Neural crest cell (in vitro differentiated cells): ENCODE data around the gene PLA2G3. TPM values are rescaled to one million over a fixed set of nuclear protein-coding genes. Genes with fewer than 3 reads are reported as not detected.

ENCODE experiments used
- DNase-seq: peaks from one replicate; pipeline ENCODE4 v3.0.0; 2021; ENCODE audit warnings: low read depth, mixed read lengths, low spot score
- H3K27ac Mint-ChIP-seq: one replicate; pipeline ENCODE4 v1.8.0; 2021; ENCODE audit warnings: mild to moderate bottlenecking, mixed read lengths; ENCODE audit not compliant: unreplicated experiment
- H3K27me3 Mint-ChIP-seq: 2 replicates; pipeline ENCODE4 v1.8.0; 2021; ENCODE audit warnings: low read depth, mild to moderate bottlenecking, mixed read lengths
- H3K36me3 Mint-ChIP-seq: 2 replicates; pipeline ENCODE4 v1.8.0; 2021; ENCODE audit warnings: low read depth, mild to moderate bottlenecking, mixed read lengths
- H3K4me1 Mint-ChIP-seq: 2 replicates; pipeline ENCODE4 v1.8.0; 2021; ENCODE audit warnings: mixed read lengths
- H3K4me3 Mint-ChIP-seq: one replicate; pipeline ENCODE4 v1.8.0; 2021; ENCODE audit warnings: mild to moderate bottlenecking, mixed read lengths
- H3K9me3 Mint-ChIP-seq: 2 replicates; pipeline ENCODE4 v1.8.0; 2021; ENCODE audit warnings: mixed read lengths
- total RNA-seq: library from RNA; stranded (reverse); gene quantifications from 2 replicates; pipeline ENCODE4 v1.2.1, GENCODE V29; 2021
- TF ChIP-seq, protein P1 (sequence below): fragments of 200-600 bp; sonication (generic); conservative IDR thresholded peaks from 2 replicates; pipeline ENCODE4 v1.5.0; 2021; ENCODE audit warnings: antibody characterized with exemption, mild to moderate bottlenecking

PLA2G3 gene
- total RNA-seq, 1 donor from 2014 or later, result 24.7 TPM

DNA sequence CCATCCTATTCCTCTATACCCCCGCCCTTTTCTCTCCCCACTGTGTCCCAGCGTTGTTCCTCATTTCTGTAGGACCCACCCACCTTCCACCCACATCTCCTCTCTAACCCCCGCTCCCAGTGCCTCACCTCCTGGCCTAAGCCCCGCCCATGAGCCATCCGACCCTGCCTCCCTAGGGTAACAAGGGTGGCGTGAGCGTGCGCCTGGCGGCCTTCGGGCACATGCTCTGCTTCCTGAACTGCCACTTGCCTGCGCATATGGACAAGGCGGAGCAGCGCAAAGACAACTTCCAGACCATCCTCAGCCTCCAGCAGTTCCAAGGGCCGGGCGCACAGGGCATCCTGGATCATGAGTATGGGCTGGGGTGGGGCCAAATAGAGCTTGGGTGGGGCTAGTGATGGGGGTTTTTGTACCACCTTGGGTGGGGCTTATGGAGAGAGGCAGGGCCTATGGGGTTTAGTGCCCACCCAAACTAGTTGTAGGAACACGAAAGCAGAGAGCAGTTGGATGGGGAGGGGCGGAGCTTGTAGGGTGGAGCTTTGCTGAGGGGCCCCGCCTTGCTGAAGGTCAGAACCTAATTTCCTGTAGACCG lies 13.0 kb downstream of the PLA2G3 start:
- Mint-ChIP-seq H3K4me1 (peaks cover 11% of the 10 kb centered on the region), H3K9me3 (no peaks in the 10 kb centered on the region), H3K27ac (no peak overlapping the region), H3K36me3 (no peaks in the 10 kb centered on the region), H3K4me3 (no peak overlapping the region), H3K27me3 (no peaks in the 10 kb centered on the region)
- no peak for DNase-seq
- TF ChIP-seq, protein P1, sequence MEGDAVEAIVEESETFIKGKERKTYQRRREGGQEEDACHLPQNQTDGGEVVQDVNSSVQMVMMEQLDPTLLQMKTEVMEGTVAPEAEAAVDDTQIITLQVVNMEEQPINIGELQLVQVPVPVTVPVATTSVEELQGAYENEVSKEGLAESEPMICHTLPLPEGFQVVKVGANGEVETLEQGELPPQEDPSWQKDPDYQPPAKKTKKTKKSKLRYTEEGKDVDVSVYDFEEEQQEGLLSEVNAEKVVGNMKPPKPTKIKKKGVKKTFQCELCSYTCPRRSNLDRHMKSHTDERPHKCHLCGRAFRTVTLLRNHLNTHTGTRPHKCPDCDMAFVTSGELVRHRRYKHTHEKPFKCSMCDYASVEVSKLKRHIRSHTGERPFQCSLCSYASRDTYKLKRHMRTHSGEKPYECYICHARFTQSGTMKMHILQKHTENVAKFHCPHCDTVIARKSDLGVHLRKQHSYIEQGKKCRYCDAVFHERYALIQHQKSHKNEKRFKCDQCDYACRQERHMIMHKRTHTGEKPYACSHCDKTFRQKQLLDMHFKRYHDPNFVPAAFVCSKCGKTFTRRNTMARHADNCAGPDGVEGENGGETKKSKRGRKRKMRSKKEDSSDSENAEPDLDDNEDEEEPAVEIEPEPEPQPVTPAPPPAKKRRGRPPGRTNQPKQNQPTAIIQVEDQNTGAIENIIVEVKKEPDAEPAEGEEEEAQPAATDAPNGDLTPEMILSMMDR, result no peak

DNA sequence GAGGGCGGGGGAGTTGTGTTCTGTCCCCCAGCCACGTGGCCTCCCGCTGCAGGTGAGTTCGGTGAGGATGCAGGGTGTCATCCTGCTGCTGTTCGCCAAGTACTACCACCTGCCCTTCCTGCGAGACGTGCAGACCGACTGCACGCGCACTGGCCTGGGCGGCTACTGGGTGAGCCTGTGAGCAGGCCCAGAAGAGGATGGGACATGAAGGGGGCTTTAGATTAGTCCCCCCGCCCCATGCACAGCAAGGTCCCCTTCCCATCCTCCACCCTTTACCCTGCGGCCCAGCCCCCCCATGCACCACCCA lies 13.5 kb downstream of the PLA2G3 start:
- Mint-ChIP-seq H3K36me3 (no peaks in the 10 kb centered on the region), H3K27ac (no peak overlapping the region), H3K4me3 (no peak overlapping the region), H3K4me1 (peaks cover 11% of the 10 kb centered on the region), H3K27me3 (no peaks in the 10 kb centered on the region), H3K9me3 (no peaks in the 10 kb centered on the region)
- TF ChIP-seq, protein P1, result no peak
- no peak for DNase-seq

DNA sequence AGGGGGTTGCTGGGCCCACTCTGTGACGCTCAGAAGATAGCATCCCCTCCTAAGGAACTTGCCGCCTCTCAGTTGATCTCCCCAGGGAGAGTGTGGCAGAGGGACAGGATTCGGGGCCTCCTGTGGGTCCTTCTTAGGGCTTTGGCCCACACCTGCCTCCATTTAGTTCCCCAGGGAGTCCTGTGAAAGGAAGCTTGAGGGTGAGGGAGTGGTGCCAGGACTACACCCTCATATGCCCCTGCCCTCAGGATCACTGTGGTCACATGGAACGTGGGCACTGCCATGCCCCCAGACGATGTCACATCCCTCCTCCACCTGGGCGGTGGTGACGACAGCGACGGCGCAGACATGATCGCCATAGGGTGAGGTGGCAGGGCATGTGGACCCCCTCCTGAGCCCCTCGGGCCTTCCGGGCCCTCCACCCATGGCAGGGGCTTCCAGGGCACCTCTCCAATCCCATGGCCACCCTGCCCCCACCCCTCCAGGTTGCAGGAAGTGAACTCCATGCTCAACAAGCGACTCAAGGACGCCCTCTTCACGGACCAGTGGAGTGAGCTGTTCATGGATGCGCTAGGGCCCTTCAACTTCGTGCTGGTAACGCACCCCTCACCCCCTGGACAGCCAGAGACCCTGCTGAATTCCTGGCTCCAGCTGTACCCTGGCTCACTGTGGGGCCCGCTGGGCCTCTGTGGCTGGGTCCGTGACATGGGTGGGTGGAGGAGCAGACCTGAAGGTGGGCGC lies 14.0 kb downstream of the PLA2G3 start:
- H3K4me3 Mint-ChIP-seq, result no peak overlapping the region
- H3K27ac Mint-ChIP-seq, result no peak overlapping the region
- peaks cover 11% of the 10 kb centered on the region for H3K4me1 Mint-ChIP-seq
- DNase-seq, result no peak
- TF ChIP-seq, protein P1, result no peak
- no peaks in the 10 kb centered on the region for H3K9me3 Mint-ChIP-seq
- H3K27me3 Mint-ChIP-seq, result no peaks in the 10 kb centered on the region
- no peaks in the 10 kb centered on the region for H3K36me3 Mint-ChIP-seq

DNA sequence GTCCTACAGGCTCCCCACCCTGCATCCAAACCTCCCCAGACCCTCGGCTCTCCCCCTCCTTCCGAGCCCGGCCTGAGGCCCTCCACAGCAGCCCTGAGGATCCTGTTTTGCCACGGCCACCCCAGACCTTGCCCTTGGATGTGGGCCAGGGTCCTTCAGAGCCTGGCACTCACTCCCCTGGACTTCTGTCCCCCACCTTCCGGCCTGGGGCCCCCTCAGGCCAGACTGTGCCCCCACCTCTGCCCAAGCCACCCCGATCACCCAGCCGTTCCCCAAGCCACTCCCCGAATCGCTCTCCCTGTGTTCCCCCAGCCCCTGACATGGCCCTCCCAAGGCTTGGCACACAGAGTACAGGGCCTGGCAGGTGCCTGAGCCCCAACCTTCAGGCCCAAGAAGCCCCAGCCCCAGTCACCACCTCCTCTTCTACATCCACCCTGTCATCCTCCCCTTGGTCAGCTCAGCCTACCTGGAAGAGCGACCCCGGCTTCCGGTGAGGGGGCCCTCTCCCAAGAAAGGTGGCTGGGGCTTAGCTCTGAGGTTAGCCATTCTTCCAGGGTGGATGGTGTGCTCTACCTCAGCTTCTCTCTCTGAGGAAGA lies 14.7 kb downstream of the PLA2G3 start:
- H3K27me3 Mint-ChIP-seq, result no peaks in the 10 kb centered on the region
- H3K4me3 Mint-ChIP-seq, result no peak overlapping the region
- no peak overlapping the region for H3K27ac Mint-ChIP-seq
- DNase-seq, result no peak
- TF ChIP-seq, protein P1, result no peak
- H3K9me3 Mint-ChIP-seq, result no peaks in the 10 kb centered on the region
- peaks cover 11% of the 10 kb centered on the region for H3K4me1 Mint-ChIP-seq
- no peaks in the 10 kb centered on the region for H3K36me3 Mint-ChIP-seq

DNA sequence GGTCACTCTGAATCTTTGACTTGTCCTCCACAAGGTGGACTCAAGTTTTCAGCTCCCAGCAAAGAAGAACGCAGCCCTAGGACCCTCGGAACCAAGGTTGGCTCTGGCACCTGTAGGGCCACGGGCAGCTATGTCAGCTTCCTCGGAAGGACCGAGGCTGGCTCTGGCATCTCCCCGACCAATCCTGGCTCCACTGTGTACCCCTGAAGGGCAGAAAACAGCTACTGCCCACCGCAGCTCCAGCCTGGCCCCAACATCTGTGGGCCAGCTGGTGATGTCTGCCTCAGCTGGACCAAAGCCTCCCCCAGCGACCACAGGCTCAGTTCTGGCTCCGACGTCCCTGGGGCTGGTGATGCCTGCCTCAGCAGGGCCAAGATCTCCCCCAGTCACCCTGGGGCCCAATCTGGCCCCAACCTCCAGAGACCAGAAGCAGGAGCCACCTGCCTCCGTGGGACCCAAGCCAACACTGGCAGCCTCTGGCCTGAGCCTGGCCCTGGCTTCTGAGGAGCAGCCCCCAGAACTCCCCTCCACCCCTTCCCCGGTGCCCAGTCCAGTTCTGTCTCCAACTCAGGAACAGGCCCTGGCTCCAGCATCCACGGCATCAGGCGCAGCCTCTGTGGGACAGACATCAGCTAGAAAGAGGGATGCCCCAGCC lies 15.4 kb downstream of the PLA2G3 start:
- H3K27ac Mint-ChIP-seq, result no peak overlapping the region
- no peaks in the 10 kb centered on the region for H3K36me3 Mint-ChIP-seq
- H3K4me3 Mint-ChIP-seq, result no peak overlapping the region
- TF ChIP-seq, protein P1, result no peak
- DNase-seq, result no peak
- peaks cover 11% of the 10 kb centered on the region for H3K4me1 Mint-ChIP-seq
- no peaks in the 10 kb centered on the region for H3K9me3 Mint-ChIP-seq
- H3K27me3 Mint-ChIP-seq, result no peaks in the 10 kb centered on the region
